Loucy (cell line): ENCODE results near the gene CTNS.

Experiments used
- EZH2phosphoT487 ChIP-seq: fragments of 200-600 bp; IDR thresholded peaks from 2 replicates; pipeline ENCODE4 v1.6.1; 2018; ENCODE audit warnings: antibody characterized with exemption, mild to moderate bottlenecking, moderate library complexity, borderline replicate concordance
- TF ChIP-seq, protein P1 (sequence below): fragments of 200-600 bp; sonication (generic); conservative IDR thresholded peaks from 2 replicates; pipeline ENCODE4 v1.5.1; 2014; ENCODE audit warnings: mild to moderate bottlenecking, antibody characterized with exemption, low read length

GRCh38 chr17:3603870-3604259 is 32.7 kb upstream of the CTNS start:
- TF ChIP-seq, protein P1, sequence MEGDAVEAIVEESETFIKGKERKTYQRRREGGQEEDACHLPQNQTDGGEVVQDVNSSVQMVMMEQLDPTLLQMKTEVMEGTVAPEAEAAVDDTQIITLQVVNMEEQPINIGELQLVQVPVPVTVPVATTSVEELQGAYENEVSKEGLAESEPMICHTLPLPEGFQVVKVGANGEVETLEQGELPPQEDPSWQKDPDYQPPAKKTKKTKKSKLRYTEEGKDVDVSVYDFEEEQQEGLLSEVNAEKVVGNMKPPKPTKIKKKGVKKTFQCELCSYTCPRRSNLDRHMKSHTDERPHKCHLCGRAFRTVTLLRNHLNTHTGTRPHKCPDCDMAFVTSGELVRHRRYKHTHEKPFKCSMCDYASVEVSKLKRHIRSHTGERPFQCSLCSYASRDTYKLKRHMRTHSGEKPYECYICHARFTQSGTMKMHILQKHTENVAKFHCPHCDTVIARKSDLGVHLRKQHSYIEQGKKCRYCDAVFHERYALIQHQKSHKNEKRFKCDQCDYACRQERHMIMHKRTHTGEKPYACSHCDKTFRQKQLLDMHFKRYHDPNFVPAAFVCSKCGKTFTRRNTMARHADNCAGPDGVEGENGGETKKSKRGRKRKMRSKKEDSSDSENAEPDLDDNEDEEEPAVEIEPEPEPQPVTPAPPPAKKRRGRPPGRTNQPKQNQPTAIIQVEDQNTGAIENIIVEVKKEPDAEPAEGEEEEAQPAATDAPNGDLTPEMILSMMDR: no peak
- TF ChIP-seq EZH2phosphoT487: no peak
